HepG2 (cell line): ENCODE results near the gene PRKN. TPM values are rescaled to one million over a fixed set of nuclear protein-coding genes. Genes with fewer than 3 reads are reported as not detected.

ENCODE experiments used
- ATAC-seq: fragments of 200-7000 bp; cut with Tn5 transposase; 3 replicates; pipeline ENCODE4 v1.9.1; 2020; ENCODE audit warnings: mild to moderate bottlenecking, moderate library complexity
- BruUV-seq: library from RNA; stranded (reverse); fragments of 400-500 nt; replicated peaks from 2 replicates; lab custom pipeline; 2021; lab: Mats Ljungman, UMichigan
- CTCF ChIA-PET: fragments of 300-600 bp; formaldehyde crosslinking; extraction: SDS; loops from one replicate; lab custom pipeline; 2021; ENCODE audit warnings: low total read pairs, inconsistent platforms, low intra/inter-chr PET ratio; lab: Yijun Ruan, JAX
- POLR2A ChIA-PET: fragments of 350-600 bp; sonication (Branson Sonifier 250); formaldehyde crosslinking; loops from one replicate; lab custom pipeline; 2020; ENCODE audit warnings: antibody characterized with exemption, inconsistent platforms; lab: Yijun Ruan, JAX
- DNase-seq: peaks from one replicate; pipeline ENCODE4 v3.0.0-alpha.2; 2015; ENCODE audit warnings: low spot score
- FAIRE-seq: peaks from 3 replicates; lab custom pipeline; 2011; peaks lifted over from hg19 to GRCh38; lab: Jason Lieb, UNC
- H2AFZ ChIP-seq: one replicate; pipeline ENCODE4 v1.6.1; 2011; ENCODE audit warnings: low read length, inconsistent platforms
- H3K27ac ChIP-seq: fragments of 300-600 bp; 3 replicates; pipeline ENCODE4 v1.8.0; 2011; ENCODE audit warnings: mixed run types, mild to moderate bottlenecking, mixed read lengths, low read length, inconsistent platforms; ENCODE audit not compliant: insufficient read depth; ENCODE audit errors: extremely low read length
- H3K27me3 ChIP-seq, 2 experiments: fragments of 200-600 bp in 1 of 2; 2 replicates in 1 of 2; 3 replicates in 1 of 2; pipeline versions ENCODE4 v1.6.0 to v1.8.0; 2011; ENCODE audit warnings: low read length in 2 of 2, mild to moderate bottlenecking in 2 of 2, moderate library complexity in 2 of 2, inconsistent platforms in 1 of 2; ENCODE audit not compliant: insufficient read depth in 2 of 2, control insufficient read depth in 1 of 2
- H3K36me3 ChIP-seq, 2 experiments: fragments of 200-600 bp in 1 of 2; replicated peaks in 1 of 2; 2 replicates in 1 of 2; 3 replicates in 1 of 2; pipeline versions ENCODE4 v1.5.1 to v1.8.0; 2011; ENCODE audit warnings: low read length in 2 of 2, inconsistent platforms in 1 of 2; ENCODE audit not compliant: insufficient read depth in 2 of 2, control insufficient read depth in 1 of 2
- H3K4me1 ChIP-seq: 2 replicates; pipeline ENCODE4 v1.5.1; 2012; ENCODE audit warnings: low read length, inconsistent platforms; ENCODE audit not compliant: insufficient read depth
- H3K4me2 ChIP-seq: 2 replicates; pipeline ENCODE4 v1.6.0; 2011; ENCODE audit warnings: low read depth, low read length, inconsistent platforms
- H3K4me3 ChIP-seq, 3 experiments: fragments of 200-600 bp in 1 of 3; sonication (generic), shearing (Covaris generic) in 1 of 3; replicated peaks in 1 of 3; 2 replicates each; pipeline ENCODE4 v1.5.1; 2011 to 2016; ENCODE audit warnings: low read length in 3 of 3, inconsistent platforms in 2 of 3, low read depth in 2 of 3, mild to moderate bottlenecking in 2 of 3, control low read depth in 1 of 3, mixed read lengths in 1 of 3; ENCODE audit not compliant: insufficient read depth in 1 of 3
- H3K79me2 ChIP-seq: one replicate; pipeline ENCODE4 v1.6.1; 2011; ENCODE audit warnings: low read length, inconsistent platforms; ENCODE audit not compliant: insufficient read depth
- H3K9ac ChIP-seq: 2 replicates; pipeline ENCODE4 v1.6.0; 2011; ENCODE audit warnings: mild to moderate bottlenecking, low read depth, low read length, inconsistent platforms; ENCODE audit not compliant: insufficient read depth
- H3K9me3 ChIP-seq: 2 replicates; pipeline ENCODE4 v1.5.1; 2012; ENCODE audit warnings: mild to moderate bottlenecking, low read length
- H4K20me1 ChIP-seq: 2 replicates; pipeline ENCODE4 v1.6.0; 2011; ENCODE audit warnings: inconsistent platforms, mild to moderate bottlenecking, low read length, moderate library complexity; ENCODE audit not compliant: insufficient read depth
- ARNTL ChIP-seq: sonication (generic); formaldehyde crosslinking; IDR thresholded peaks from 2 replicates; pipeline ENCODE4 v1.4.0; 2020; ENCODE audit warnings: mild to moderate bottlenecking, missing genetic modification reagents
- E2F2 ChIP-seq: sonication (generic); formaldehyde crosslinking; IDR thresholded peaks from 2 replicates; pipeline ENCODE4 v1.4.0; 2020; ENCODE audit warnings: missing genetic modification reagents, borderline replicate concordance
- FOXA1 ChIP-seq, 2 experiments: fragments of 450-650 bp in 1 of 2; sonication (generic) in 1 of 2; formaldehyde crosslinking in 1 of 2; IDR thresholded peaks; 2 replicates each; pipeline versions ENCODE4 v1.4.0 to v1.6.1; 2016 to 2020; ENCODE audit warnings: missing genetic modification reagents in 1 of 2
- FOXP4 ChIP-seq: sonication (generic); formaldehyde crosslinking; IDR thresholded peaks from 2 replicates; pipeline ENCODE4 v1.4.0; 2020; ENCODE audit warnings: missing genetic modification reagents
- MIXL1 ChIP-seq: IDR thresholded peaks from 2 replicates; pipeline ENCODE4 v1.6.1; 2016
- PITX1 ChIP-seq: sonication (generic); formaldehyde crosslinking; IDR thresholded peaks from 2 replicates; pipeline ENCODE4 v1.5.1; 2020; ENCODE audit warnings: mild to moderate bottlenecking, missing genetic modification reagents
- RAD21 ChIP-seq: fragments of 450-650 bp; formaldehyde crosslinking; IDR thresholded peaks from 2 replicates; pipeline ENCODE4 v1.5.0; 2020; ENCODE audit warnings: mild to moderate bottlenecking
- SIX4 ChIP-seq: sonication (generic); formaldehyde crosslinking; IDR thresholded peaks from 2 replicates; pipeline ENCODE4 v1.4.0; 2020; ENCODE audit warnings: missing genetic modification reagents
- SMC3 ChIP-seq: IDR thresholded peaks from 2 replicates; pipeline ENCODE4 v1.6.1; 2011; ENCODE audit warnings: low read length, improper control_type of control experiment
- SOX13 ChIP-seq, 3 experiments: fragments of 450-650 bp in 1 of 3; sonication (generic) in 1 of 3; formaldehyde crosslinking in 1 of 3; IDR thresholded peaks in 2 of 3; conservative IDR thresholded peaks in 1 of 3; 2 replicates each; pipeline versions ENCODE4 v1.5.0 to v1.6.1; 2016 to 2020; ENCODE audit warnings: antibody characterized with exemption in 1 of 3, mild to moderate bottlenecking in 1 of 3, missing compliant biosample characterization in 1 of 3, missing genetic modification reagents in 1 of 3, moderate library complexity in 1 of 3
- STAG1 ChIP-seq: sonication (generic); formaldehyde crosslinking; IDR thresholded peaks from 2 replicates; pipeline ENCODE4 v1.4.0; 2020; ENCODE audit warnings: missing genetic modification reagents
- ZNF724P ChIP-seq: sonication (generic); formaldehyde crosslinking; IDR thresholded peaks from 2 replicates; pipeline ENCODE4 v1.8.0; 2022; ENCODE audit warnings: missing genetic modification reagents, borderline replicate concordance
- ZNF777 ChIP-seq: sonication (generic); formaldehyde crosslinking; IDR thresholded peaks from 2 replicates; pipeline ENCODE4 v1.4.0; 2020; ENCODE audit warnings: missing genetic modification reagents
- ZNF780A ChIP-seq: sonication (generic); formaldehyde crosslinking; IDR thresholded peaks from 2 replicates; pipeline ENCODE4 v1.8.0; 2022; ENCODE audit warnings: mild to moderate bottlenecking, missing genetic modification reagents, moderate library complexity
- ZNF788 ChIP-seq: sonication (generic); formaldehyde crosslinking; IDR thresholded peaks from 2 replicates; pipeline ENCODE4 v1.5.0; 2020; ENCODE audit warnings: mild to moderate bottlenecking, missing genetic modification reagents, borderline replicate concordance
- WGBS: methylation state at CpG from one replicate; pipeline ENCODE4 v1.1.6; 2017; ENCODE audit warnings: low lambda C conversion rate; 5-methylcytosine and 5-hydroxymethylcytosine counted together
- in situ Hi-C: cut with HindIII; loops from 2 replicates; pipeline ENCODE4 v1.10.0; 2017; ENCODE audit warnings: low pct_unique_long_range_greater_than_20kb; ENCODE audit not compliant: extremely low pct_ligation_motif_present
- intact Hi-C: fragments of 100-400 bp; cut with micrococcal nuclease; formaldehyde crosslinking; loops from one replicate; pipeline ENCODE4 v1.10.0; 2022; ENCODE audit not compliant: unreplicated experiment
- polyA plus RNA-seq, 8 experiments: library from polyadenylated mRNA; depleted of rRNA in 3 of 8; stranded (reverse) in 7 of 8; unstranded in 1 of 8; fragments of >200 nt; fragmentation: Illumina TruSeq in 4 of 8; extraction: Trizol in 4 of 8; gene quantifications; 2 replicates each; pipeline versions ENCODE4 v1.2.1 to v1.2.3, GENCODE V29; 2011 to 2016; ENCODE audit warnings: low read depth in 4 of 8, missing spikeins in 1 of 8, mixed read lengths in 1 of 8; ENCODE audit not compliant: insufficient read depth in 1 of 8
- total RNA-seq, 5 experiments: library from RNA; depleted of rRNA; stranded (reverse); fragments of >200 nt; fragmentation: Illumina TruSeq; extraction: Trizol; gene quantifications; 2 replicates each; pipeline ENCODE4 v1.2.3, GENCODE V29; 2016; ENCODE audit warnings: low read depth in 1 of 5
- TF ChIP-seq, protein P1 (sequence below): sonication (generic); formaldehyde crosslinking; IDR thresholded peaks from 2 replicates; pipeline ENCODE4 v1.5.1; 2020; ENCODE audit warnings: missing genetic modification reagents, mild to moderate bottlenecking, borderline replicate concordance
- TF ChIP-seq, protein P2 (sequence below): sonication (generic); formaldehyde crosslinking; conservative IDR thresholded peaks from 2 replicates; pipeline ENCODE4 v1.4.0; 2020; ENCODE audit warnings: missing genetic modification reagents
- TF ChIP-seq, protein P3 (sequence below): sonication (generic); formaldehyde crosslinking; IDR thresholded peaks from 2 replicates; pipeline ENCODE4 v1.4.0; 2020; ENCODE audit warnings: mild to moderate bottlenecking, missing genetic modification reagents

Gene PRKN
- total and polyA plus RNA-seq, 2 of the 13 experiments (the other 11 are each of a cell fraction or from before 2014, with no cell fraction given) = 0.31 to 0.44 TPM

DNA sequence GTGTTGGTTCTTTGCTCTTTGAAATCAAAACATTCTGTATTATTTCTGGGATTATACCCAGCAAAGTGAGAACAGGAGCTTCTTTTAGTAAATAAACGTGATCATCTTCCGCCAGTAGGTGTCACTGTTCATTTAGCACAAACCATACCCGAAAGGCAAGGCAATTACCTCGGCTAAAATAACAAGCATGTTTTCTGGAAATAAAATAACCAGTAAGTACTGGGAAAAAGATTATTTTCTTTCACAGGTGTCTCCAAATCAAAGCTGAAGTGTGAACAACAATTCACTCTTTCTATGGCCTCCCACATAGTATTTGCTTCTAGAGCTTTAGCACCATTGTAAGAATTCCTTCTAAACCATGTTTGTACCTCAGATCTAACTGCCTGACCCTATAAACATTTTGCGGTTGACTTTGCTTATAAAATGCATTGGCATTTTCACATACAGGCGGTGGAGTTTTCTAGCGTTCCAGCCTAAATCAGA is 1309.1 kb downstream of the PRKN start:
- intact Hi-C loops = loop anchor here (1.0 kb wide), 3 partner anchors 80 to 277 kb away; no protein-coding TSS in a partner anchor
- peak; percentile 56 for DNase-seq
- TF ChIP-seq ZNF788 = no peak
- no peak for TF ChIP-seq PITX1 (CRISPR knock-in tag)
- TF ChIP-seq ARNTL (CRISPR knock-in tag) = no peak
- TF ChIP-seq, protein P1, sequence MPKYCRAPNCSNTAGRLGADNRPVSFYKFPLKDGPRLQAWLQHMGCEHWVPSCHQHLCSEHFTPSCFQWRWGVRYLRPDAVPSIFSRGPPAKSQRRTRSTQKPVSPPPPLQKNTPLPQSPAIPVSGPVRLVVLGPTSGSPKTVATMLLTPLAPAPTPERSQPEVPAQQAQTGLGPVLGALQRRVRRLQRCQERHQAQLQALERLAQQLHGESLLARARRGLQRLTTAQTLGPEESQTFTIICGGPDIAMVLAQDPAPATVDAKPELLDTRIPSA = no peak
- TF ChIP-seq E2F2 (CRISPR knock-in tag) = no peak
- peak; percentile 50 for TF ChIP-seq RAD21 (CRISPR knock-in tag)
- TF ChIP-seq, protein P2, sequence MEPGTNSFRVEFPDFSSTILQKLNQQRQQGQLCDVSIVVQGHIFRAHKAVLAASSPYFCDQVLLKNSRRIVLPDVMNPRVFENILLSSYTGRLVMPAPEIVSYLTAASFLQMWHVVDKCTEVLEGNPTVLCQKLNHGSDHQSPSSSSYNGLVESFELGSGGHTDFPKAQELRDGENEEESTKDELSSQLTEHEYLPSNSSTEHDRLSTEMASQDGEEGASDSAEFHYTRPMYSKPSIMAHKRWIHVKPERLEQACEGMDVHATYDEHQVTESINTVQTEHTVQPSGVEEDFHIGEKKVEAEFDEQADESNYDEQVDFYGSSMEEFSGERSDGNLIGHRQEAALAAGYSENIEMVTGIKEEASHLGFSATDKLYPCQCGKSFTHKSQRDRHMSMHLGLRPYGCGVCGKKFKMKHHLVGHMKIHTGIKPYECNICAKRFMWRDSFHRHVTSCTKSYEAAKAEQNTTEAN (CRISPR knock-in tag) = no peak
- TF ChIP-seq ZNF780A (CRISPR knock-in tag) = no peak
- no peak for TF ChIP-seq FOXA1 (IDR thresholded peaks at IDR 0.05)
- 0 out of 2 replicates have a peak, but pooled peaks have one; percentile 21 for TF ChIP-seq FOXA1 (CRISPR knock-in tag; IDR thresholded peaks at IDR 0.05)
- TF ChIP-seq SIX4 (CRISPR knock-in tag) = no peak
- no peak for TF ChIP-seq ZNF724P
- no peak for TF ChIP-seq ZNF777
- 0 out of 2 replicates have a peak, but pooled peaks have one; percentile 38 for TF ChIP-seq MIXL1 (CRISPR knock-in tag)
- peak; percentile 68 for TF ChIP-seq STAG1
- no peak for TF ChIP-seq FOXP4
- TF ChIP-seq, protein P3, sequence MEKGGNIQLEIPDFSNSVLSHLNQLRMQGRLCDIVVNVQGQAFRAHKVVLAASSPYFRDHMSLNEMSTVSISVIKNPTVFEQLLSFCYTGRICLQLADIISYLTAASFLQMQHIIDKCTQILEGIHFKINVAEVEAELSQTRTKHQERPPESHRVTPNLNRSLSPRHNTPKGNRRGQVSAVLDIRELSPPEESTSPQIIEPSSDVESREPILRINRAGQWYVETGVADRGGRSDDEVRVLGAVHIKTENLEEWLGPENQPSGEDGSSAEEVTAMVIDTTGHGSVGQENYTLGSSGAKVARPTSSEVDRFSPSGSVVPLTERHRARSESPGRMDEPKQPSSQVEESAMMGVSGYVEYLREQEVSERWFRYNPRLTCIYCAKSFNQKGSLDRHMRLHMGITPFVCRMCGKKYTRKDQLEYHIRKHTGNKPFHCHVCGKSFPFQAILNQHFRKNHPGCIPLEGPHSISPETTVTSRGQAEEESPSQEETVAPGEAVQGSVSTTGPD = no peak
- TF ChIP-seq SOX13 (IDR thresholded peaks at IDR 0.05) = no peak
- no peak for TF ChIP-seq SOX13 (CRISPR knock-in tag; conservative IDR thresholded peaks at IDR 0.05 in 1 of 2, IDR thresholded peaks at IDR 0.05 in 1 of 2)
- TF ChIP-seq SMC3 = peak; percentile 43; the same call in 1 of the 2 replicates

More for the DNA sequence above, 1309.1 kb downstream of the PRKN start:
- H3K36me3 ChIP-seq = no peaks in the 10 kb centered on the region
- FAIRE-seq (peak; percentile 78), ATAC-seq (peak; percentile 82)
- H3K4me3 ChIP-seq = no peak overlapping the region
- BruUV-seq = no TSS peak
- H3K9ac ChIP-seq = no peak overlapping the region
- no peak overlapping the region for H3K4me2 ChIP-seq
- WGBS = 16% methylated on average over 7 of the region's 7 CpGs
- no peaks in the 10 kb centered on the region for H3K4me1 ChIP-seq
- POLR2A ChIA-PET = no interaction called here
- no peak overlapping the region for H3K27ac ChIP-seq
- in situ Hi-C loops = no loop called here
- no peaks in the 10 kb centered on the region for H3K9me3 ChIP-seq
- no peaks in the 10 kb centered on the region for H3K79me2 ChIP-seq
- CTCF ChIA-PET = interaction anchor here (1.3 to 1.6 kb wide), 2 partner anchors 80 to 277 kb away, joined by 4 to 7 read pairs; no protein-coding TSS in a partner anchor
- peaks cover 0 to 36% of the 10 kb centered on the region in 2 experiments; a peak in 3 of 5 replicates for H3K27me3 ChIP-seq
- H4K20me1 ChIP-seq = no peaks in the 10 kb centered on the region
- no peak overlapping the region for H2AFZ ChIP-seq
